ENCODE measurements around the gene CYP3A4. TPM values are rescaled to one million over a fixed set of nuclear protein-coding genes. Genes with fewer than 3 reads are reported as not detected.
"Not testable (repeated sequence)": the region's sequence is repeated elsewhere in the genome, so short reads cannot be mapped to it uniquely, and the experiment has no call there.

CYP3A4 gene
- polyA plus RNA-seq, 1 experiment = not detected

DNA sequence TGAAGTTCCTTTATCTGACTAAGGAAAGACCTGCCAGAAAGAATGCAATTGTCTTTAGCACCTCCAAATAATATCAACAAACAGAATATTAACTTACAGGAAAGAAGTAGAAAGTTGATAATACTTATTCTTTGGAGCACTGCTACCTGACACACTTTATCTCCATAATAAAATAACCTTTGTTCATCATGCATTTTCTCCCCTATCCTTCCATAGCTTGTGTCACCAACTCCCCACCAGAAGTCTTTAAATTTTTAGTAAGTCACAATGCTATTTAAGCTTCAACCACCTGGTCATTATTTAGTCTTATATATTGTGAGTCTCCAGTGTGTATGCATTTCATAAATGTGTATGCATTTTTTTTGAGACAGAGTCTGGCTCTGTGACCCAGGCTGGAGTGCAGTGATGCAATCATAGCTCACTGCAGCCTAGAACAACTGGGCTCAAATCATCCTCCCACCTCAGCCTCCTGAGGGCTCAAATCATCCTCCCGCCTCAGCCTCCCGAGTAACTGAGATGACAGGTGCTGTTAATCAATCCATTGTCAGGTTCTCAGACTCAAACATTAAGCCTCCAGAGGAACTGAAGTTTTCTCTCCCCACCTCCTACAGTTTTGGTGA, 36.5 kb upstream of the CYP3A4 start:
- Histone ChIP-seq H3K27me3 (ENCODE audit: control insufficient read depth, insufficient read depth, low read length) (peaks cover 5% of the 10 kb centered on the region), H3K9me3 (ENCODE audit: control insufficient read depth, insufficient read depth, low read length) (no peaks in the 10 kb centered on the region), H3K27ac (ENCODE audit: low read depth, low read length) (no peak overlapping the region), H3K4me3 (ENCODE audit: low read depth, low read length) (no peak overlapping the region)
- POLR2A ChIA-PET = no interaction called here
- DNase-seq (ENCODE audit: low read depth, low spot score) = no peak
- CTCF ChIA-PET = no interaction called here
- TF ChIP-seq, protein P1, sequence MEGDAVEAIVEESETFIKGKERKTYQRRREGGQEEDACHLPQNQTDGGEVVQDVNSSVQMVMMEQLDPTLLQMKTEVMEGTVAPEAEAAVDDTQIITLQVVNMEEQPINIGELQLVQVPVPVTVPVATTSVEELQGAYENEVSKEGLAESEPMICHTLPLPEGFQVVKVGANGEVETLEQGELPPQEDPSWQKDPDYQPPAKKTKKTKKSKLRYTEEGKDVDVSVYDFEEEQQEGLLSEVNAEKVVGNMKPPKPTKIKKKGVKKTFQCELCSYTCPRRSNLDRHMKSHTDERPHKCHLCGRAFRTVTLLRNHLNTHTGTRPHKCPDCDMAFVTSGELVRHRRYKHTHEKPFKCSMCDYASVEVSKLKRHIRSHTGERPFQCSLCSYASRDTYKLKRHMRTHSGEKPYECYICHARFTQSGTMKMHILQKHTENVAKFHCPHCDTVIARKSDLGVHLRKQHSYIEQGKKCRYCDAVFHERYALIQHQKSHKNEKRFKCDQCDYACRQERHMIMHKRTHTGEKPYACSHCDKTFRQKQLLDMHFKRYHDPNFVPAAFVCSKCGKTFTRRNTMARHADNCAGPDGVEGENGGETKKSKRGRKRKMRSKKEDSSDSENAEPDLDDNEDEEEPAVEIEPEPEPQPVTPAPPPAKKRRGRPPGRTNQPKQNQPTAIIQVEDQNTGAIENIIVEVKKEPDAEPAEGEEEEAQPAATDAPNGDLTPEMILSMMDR (IDR thresholded peaks at IDR 0.05; ENCODE audit: low read depth, low read length) = no peak

DNA sequence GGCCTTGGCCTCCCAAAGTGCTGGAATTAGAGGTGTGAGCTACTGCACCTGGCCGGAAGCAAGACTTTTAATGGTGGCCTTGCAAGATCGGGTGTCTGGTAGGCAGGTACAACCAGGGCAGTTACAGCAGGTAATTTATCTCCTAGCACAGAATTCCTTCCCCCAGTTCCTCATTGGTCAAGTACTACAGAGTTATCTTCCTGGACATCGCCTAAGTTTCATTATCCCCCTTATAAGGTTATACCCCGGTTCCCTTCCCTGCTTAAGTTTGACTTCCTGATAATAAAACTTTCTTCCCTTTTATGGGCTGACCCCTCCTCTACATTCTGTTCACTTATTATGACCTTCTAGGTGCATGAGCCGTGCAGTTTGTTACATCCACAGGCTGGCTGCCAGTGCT, 24.8 kb upstream of the CYP3A4 start:
- H3K27me3 ChIP-seq (ENCODE audit: control insufficient read depth, insufficient read depth, low read length) = no peaks in the 10 kb centered on the region
- no peaks in the 10 kb centered on the region; the same call in 1 of the 2 replicates for H3K9me3 ChIP-seq (ENCODE audit: control insufficient read depth, insufficient read depth, low read length)
- no peak overlapping the region for H3K27ac ChIP-seq (ENCODE audit: low read depth, low read length)
- H3K4me3 ChIP-seq (ENCODE audit: low read depth, low read length) = no peak overlapping the region
- ChIA-PET CTCF (no interaction called here), POLR2A (no interaction called here)
- DNase-seq (ENCODE audit: low read depth, low spot score) = no peak
- TF ChIP-seq, protein P1 (IDR thresholded peaks at IDR 0.05; ENCODE audit: low read depth, low read length) = no peak

DNA sequence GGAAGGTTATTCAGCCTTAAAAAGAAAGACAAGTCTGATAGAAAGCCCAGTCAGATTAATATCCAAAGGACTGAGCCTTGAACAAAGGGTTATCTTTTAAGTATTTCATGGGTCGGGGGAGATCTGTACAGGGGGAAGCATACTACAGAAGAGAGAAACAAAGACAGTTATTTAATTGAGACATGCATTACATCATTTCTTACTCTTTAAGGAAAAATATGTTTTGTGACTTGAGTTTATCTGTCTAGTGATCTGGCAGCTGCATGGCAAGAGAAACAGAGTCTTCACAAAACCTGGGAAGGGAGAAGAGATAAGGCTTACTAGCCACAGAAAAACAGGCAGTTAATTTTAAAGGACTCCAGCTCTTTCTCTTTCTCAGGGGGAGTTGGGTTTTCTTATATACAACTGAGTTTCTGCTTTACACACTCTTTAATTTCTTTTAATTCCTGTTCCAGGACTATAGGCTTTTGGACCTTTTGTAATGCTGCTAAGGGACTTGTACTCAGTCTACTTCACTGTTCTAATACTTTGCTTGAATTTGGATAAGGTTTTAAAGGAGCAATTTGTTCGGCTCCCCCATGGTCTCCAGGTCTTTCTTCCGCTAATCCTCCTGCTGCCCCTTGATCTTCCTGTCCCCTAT, 23.0 kb upstream of the CYP3A4 start:
- H3K27ac ChIP-seq (ENCODE audit: low read depth, low read length) = no peak overlapping the region
- no peaks in the 10 kb centered on the region for H3K27me3 ChIP-seq (ENCODE audit: control insufficient read depth, insufficient read depth, low read length)
- TF ChIP-seq, protein P1 (IDR thresholded peaks at IDR 0.05; ENCODE audit: low read depth, low read length) = no peak
- ChIA-PET CTCF (no interaction called here), POLR2A (no interaction called here)
- no peaks in the 10 kb centered on the region; the same call in 1 of the 2 replicates for H3K9me3 ChIP-seq (ENCODE audit: control insufficient read depth, insufficient read depth, low read length)
- no peak for DNase-seq (ENCODE audit: low read depth, low spot score)
- no peak overlapping the region for H3K4me3 ChIP-seq (ENCODE audit: low read depth, low read length)

GRCh38 chr7:99805641-99806040, 21.7 kb upstream of the CYP3A4 start:
- no peak overlapping the region for H3K27ac ChIP-seq (ENCODE audit: low read depth, low read length)
- ChIA-PET CTCF (no interaction called here), POLR2A (no interaction called here)
- no peaks in the 10 kb centered on the region for H3K27me3 ChIP-seq (ENCODE audit: control insufficient read depth, insufficient read depth, low read length)
- no peak for DNase-seq (ENCODE audit: low read depth, low spot score)
- H3K9me3 ChIP-seq (ENCODE audit: control insufficient read depth, insufficient read depth, low read length) = no peaks in the 10 kb centered on the region; the same call in 1 of the 2 replicates
- TF ChIP-seq, protein P1 (IDR thresholded peaks at IDR 0.05; ENCODE audit: low read depth, low read length) = no peak
- no peak overlapping the region for H3K4me3 ChIP-seq (ENCODE audit: low read depth, low read length)

DNA sequence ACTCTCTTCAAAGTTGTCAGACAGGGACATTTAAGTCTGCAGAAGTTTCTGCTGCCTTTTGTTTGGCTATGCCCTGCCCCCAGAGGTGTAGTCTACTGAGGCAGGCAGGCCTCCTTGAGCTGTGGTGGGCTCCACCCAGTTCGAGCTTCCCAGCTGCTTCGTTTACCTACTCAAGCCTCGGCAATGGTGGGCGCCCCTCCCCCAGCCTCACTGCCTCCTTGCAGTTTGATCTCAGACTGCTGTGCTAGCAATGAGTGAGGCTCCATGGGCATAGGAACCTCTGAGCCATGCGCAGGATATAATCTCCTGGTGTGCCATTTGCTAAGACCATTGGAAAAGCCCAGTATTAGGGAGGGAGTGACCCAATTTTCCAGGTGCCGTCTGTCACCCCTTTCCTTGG, 19.1 kb upstream of the CYP3A4 start:
- CTCF ChIA-PET; DNase-seq (ENCODE audit: low read depth, low spot score); H3K27me3 ChIP-seq (ENCODE audit: control insufficient read depth, insufficient read depth, low read length); H3K27ac ChIP-seq (ENCODE audit: low read depth, low read length); POLR2A ChIA-PET; H3K9me3 ChIP-seq (ENCODE audit: control insufficient read depth, insufficient read depth, low read length); H3K4me3 ChIP-seq (ENCODE audit: low read depth, low read length): not testable (repeated sequence)

DNA sequence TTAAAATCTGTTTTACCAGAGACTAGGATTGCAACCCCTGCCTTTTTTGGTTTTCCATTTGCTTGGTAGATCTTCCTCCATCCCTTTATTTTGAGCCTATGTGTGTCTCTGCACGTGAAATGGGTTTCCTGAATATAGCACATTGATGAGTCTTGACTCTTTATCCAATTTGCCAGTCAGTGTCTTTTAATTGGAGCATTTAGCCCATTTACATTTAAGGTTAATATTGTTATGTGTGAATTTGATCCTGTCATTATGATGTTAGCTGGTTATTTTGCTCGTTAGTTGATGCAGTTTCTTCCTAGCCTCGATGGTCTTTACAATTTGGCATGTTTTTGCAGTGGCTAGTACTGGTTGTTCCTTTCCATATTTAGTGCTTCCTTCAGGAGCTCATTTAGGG, 17.4 kb upstream of the CYP3A4 start:
- POLR2A ChIA-PET = not testable (repeated sequence)

More for the DNA sequence above, 17.4 kb upstream of the CYP3A4 start:
- H3K27ac ChIP-seq (ENCODE audit: low read depth, low read length); H3K9me3 ChIP-seq (ENCODE audit: control insufficient read depth, insufficient read depth, low read length); CTCF ChIA-PET; DNase-seq (ENCODE audit: low read depth, low spot score); H3K4me3 ChIP-seq (ENCODE audit: low read depth, low read length); H3K27me3 ChIP-seq (ENCODE audit: control insufficient read depth, insufficient read depth, low read length): not testable (repeated sequence)
